Cardiac fibroblast (primary cell): ENCODE data around the gene ACOT7.

Experiments
- DNase-seq, 2 donors: peaks; one replicate each; pipeline versions ENCODE4 v3.0.0 to v3.0.0-alpha.2; 2010; ENCODE audit warnings: low read depth in 2 of 2
- H3K4me3 ChIP-seq, 2 donors: replicated peaks in 1 of 2; 1 replicate in 1 of 2; 2 replicates in 1 of 2; pipeline ENCODE4 v1.5.1; 2011; ENCODE audit warnings: low read depth in 2 of 2, low read length in 2 of 2, mild to moderate bottlenecking in 2 of 2, moderate library complexity in 1 of 2
- CTCF ChIP-seq: IDR thresholded peaks from one replicate; pipeline ENCODE4 v1.5.1; 2011; ENCODE audit warnings: low read depth, mild to moderate bottlenecking, low read length, inconsistent platforms

ACOT7 gene

GRCh38 chr1:6420454-6421042 lies 27.0 kb upstream of the ACOT7 start:
- no peak for TF ChIP-seq CTCF
- H3K4me3 ChIP-seq: no peak overlapping the region
- no peak for DNase-seq

GRCh38 chr1:6419804-6420453 lies 26.4 kb upstream of the ACOT7 start, which contains the start of gene HES2:
HES2 (minus strand) TSS chr1:6419919; CDS start chr1:6419820, 99 bp downstream.
- TF ChIP-seq CTCF: no peak
- no peak for DNase-seq
- H3K4me3 ChIP-seq: peak within 1 kb of the TSS; percentile 31 to 45

GRCh38 chr1:6419397-6419803 lies 25.8 kb upstream of the ACOT7 start:
- no peak for DNase-seq
- peak overlapping the region; percentile 11 to 45 for H3K4me3 ChIP-seq
- no peak for TF ChIP-seq CTCF

- DNase-seq: no peak
- TF ChIP-seq CTCF: no peak
These were observed 25.3 kb upstream of the ACOT7 start for GRCh38 chr1:6418668-6419396.

GRCh38 chr1:6417961-6418667 lies 24.5 kb upstream of the ACOT7 start:
- H3K4me3 ChIP-seq: no peak overlapping the region
- no peak for DNase-seq
- no peak for TF ChIP-seq CTCF

More at GRCh38 chr1:6418668-6419396, 25.3 kb upstream of the ACOT7 start:
- peak overlapping the region in 1 of 2 donors; percentile 45 for H3K4me3 ChIP-seq

- no peak overlapping the region for H3K4me3 ChIP-seq
- no peak for DNase-seq
- TF ChIP-seq CTCF: no peak
These were observed 23.3 kb upstream of the ACOT7 start for GRCh38 chr1:6416906-6417305.
